ENCODE results near the gene PCDHB11. TPM values are rescaled to one million over a fixed set of nuclear protein-coding genes. Genes with fewer than 3 reads are reported as not detected.
"Not testable (repeated sequence)": the region's sequence is repeated elsewhere in the genome, so short reads cannot be mapped to it uniquely, and the experiment has no call there.

The PCDHB11 gene
- total RNA-seq: not detected in 2 replicates

- intact Hi-C loops (cut with micrococcal nuclease): loop anchor here (10.0 kb wide), 1 partner anchor 355 kb away; no protein-coding TSS in a partner anchor
- Mint-ChIP-seq H3K4me3 (no peak within 1 kb of the TSS), H3K4me1 (ENCODE audit: low read depth) (no peaks in the 10 kb centered on the region), H3K27ac (no peak within 1 kb of the TSS), H3K9me3 (peaks cover 52% of the 10 kb centered on the region), H3K27me3 (ENCODE audit: insufficient read depth) (no peaks in the 10 kb centered on the region), H3K36me3 (ENCODE audit: low read depth) (peaks cover 2% of the 10 kb centered on the region)
- no peak for DNase-seq (ENCODE audit: low spot score)
Measured at GRCh38 chr5:141199359-141200235, at the start of gene PCDHB11. PCDHB11 (plus strand) TSS chr5:141199627; CDS start chr5:141199775, 148 bp downstream.

DNA sequence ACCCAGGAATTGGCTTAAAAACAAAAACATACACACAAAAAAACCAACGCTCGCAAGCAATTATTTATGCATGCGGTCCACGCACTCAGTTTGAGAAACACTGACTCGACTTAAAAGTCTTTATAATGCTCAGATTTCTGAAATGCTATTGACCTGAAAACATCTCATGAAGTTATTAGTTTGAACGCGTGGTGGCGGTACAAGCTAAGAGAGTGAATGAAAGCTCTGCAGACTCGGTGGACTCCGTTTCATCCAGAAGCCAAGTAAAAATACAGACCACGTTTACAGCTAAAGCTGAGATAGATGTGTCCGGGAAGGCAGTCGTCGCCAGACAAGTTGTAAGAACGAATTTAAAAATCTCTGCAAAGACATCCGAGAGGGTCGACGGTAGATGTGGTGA, 49.6 kb upstream of the PCDHB11 start, which contains the start of gene PCDHB6:
TSS of gene PCDHB6 (plus strand) at position 246 of the 400 bp plus-strand sequence. CDS start 201 bp downstream, outside the sequence.
- Mint-ChIP-seq H3K27ac (no peak within 1 kb of the TSS), H3K36me3 (ENCODE audit: low read depth) (no peaks in the 10 kb centered on the region), H3K4me3 (no peak within 1 kb of the TSS), H3K9me3 (peaks cover 39% of the 10 kb centered on the region), H3K4me1 (ENCODE audit: low read depth) (no peaks in the 10 kb centered on the region), H3K27me3 (ENCODE audit: insufficient read depth) (no peaks in the 10 kb centered on the region)
- intact Hi-C loops (cut with micrococcal nuclease): no loop called here
- no peak for DNase-seq (ENCODE audit: low spot score)

- Mint-ChIP-seq H3K4me1 (ENCODE audit: low read depth) (no peaks in the 10 kb centered on the region), H3K36me3 (ENCODE audit: low read depth) (no peaks in the 10 kb centered on the region), H3K27ac (no peak overlapping the region), H3K9me3 (peaks cover 39% of the 10 kb centered on the region), H3K27me3 (ENCODE audit: insufficient read depth) (no peaks in the 10 kb centered on the region), H3K4me3 (no peak overlapping the region)
- no peak for DNase-seq (ENCODE audit: low spot score)
- intact Hi-C loops (cut with micrococcal nuclease): no loop called here
Measured at GRCh38 chr5:141150224-141150992, 49.0 kb upstream of the PCDHB11 start.

- DNase-seq (ENCODE audit: low spot score): no peak
- Mint-ChIP-seq H3K27me3 (ENCODE audit: insufficient read depth) (no peaks in the 10 kb centered on the region), H3K9me3 (peaks cover 42% of the 10 kb centered on the region), H3K36me3 (ENCODE audit: low read depth) (no peaks in the 10 kb centered on the region), H3K4me3 (no peak overlapping the region), H3K27ac (no peak overlapping the region), H3K4me1 (ENCODE audit: low read depth) (no peaks in the 10 kb centered on the region)
- intact Hi-C loops (cut with micrococcal nuclease): no loop called here
Measured at GRCh38 chr5:141150993-141151325, 48.5 kb upstream of the PCDHB11 start.

GRCh38 chr5:141151632-141152031, 47.8 kb upstream of the PCDHB11 start:
- DNase-seq (ENCODE audit: low spot score); H3K27ac Mint-ChIP-seq; H3K4me1 Mint-ChIP-seq (ENCODE audit: low read depth); intact Hi-C loops (cut with micrococcal nuclease); H3K27me3 Mint-ChIP-seq (ENCODE audit: insufficient read depth); H3K36me3 Mint-ChIP-seq (ENCODE audit: low read depth); H3K4me3 Mint-ChIP-seq: not testable (repeated sequence)
- H3K9me3 Mint-ChIP-seq: peaks cover 49% of the 10 kb centered on the region

DNA sequence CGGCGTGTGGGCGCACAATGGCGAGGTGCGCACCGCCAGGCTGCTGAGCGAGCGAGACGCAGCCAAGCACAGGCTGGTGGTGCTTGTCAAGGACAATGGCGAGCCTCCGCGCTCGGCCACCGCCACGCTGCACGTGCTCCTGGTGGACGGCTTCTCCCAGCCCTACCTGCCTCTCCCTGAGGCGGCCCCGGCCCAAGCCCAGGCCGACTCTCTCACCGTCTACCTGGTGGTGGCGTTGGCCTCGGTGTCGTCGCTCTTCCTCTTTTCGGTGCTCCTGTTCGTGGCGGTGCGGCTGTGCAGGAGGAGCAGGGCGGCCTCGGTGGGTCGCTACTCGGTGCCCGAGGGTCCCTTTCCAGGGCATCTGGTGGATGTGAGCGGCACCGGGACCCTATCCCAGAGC, 47.3 kb upstream of the PCDHB11 start:
- intact Hi-C loops (cut with micrococcal nuclease): not testable (repeated sequence)

GRCh38 chr5:141155540-141156374, 43.7 kb upstream of the PCDHB11 start:
- no peak for DNase-seq (ENCODE audit: low spot score)
- no peaks in the 10 kb centered on the region for H3K4me1 Mint-ChIP-seq (ENCODE audit: low read depth)

More for the DNA sequence above, 47.3 kb upstream of the PCDHB11 start:
- DNase-seq (ENCODE audit: low spot score); H3K36me3 Mint-ChIP-seq (ENCODE audit: low read depth); H3K4me1 Mint-ChIP-seq (ENCODE audit: low read depth); H3K4me3 Mint-ChIP-seq; H3K27me3 Mint-ChIP-seq (ENCODE audit: insufficient read depth); H3K27ac Mint-ChIP-seq: not testable (repeated sequence)
- H3K9me3 Mint-ChIP-seq: peaks cover 53% of the 10 kb centered on the region

DNA sequence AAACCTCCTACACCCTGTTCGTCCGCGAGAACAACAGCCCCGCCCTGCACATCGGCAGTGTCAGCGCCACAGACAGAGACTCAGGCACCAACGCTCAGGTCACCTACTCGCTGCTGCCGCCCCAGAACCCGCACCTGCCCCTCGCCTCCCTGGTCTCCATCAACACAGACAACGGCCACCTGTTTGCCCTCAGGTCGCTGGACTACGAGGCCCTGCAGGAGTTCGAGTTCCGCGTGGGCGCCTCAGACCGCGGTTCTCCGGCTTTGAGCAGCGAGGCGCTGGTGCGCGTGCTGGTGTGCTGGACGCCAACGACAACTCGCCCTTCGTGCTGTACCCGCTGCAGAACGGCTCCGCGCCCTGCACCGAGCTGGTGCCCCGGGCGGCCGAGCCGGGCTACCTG, 42.1 kb upstream of the PCDHB11 start:
- H3K4me1 Mint-ChIP-seq (ENCODE audit: low read depth); H3K4me3 Mint-ChIP-seq; H3K27me3 Mint-ChIP-seq (ENCODE audit: insufficient read depth); H3K36me3 Mint-ChIP-seq (ENCODE audit: low read depth); intact Hi-C loops (cut with micrococcal nuclease); H3K27ac Mint-ChIP-seq; DNase-seq (ENCODE audit: low spot score): not testable (repeated sequence)
- peaks cover 48% of the 10 kb centered on the region for H3K9me3 Mint-ChIP-seq

More at GRCh38 chr5:141155540-141156374, 43.7 kb upstream of the PCDHB11 start:
- Mint-ChIP-seq H3K9me3 (peaks cover 50% of the 10 kb centered on the region), H3K27me3 (ENCODE audit: insufficient read depth) (no peaks in the 10 kb centered on the region), H3K27ac (no peak overlapping the region), H3K4me3 (no peak overlapping the region), H3K36me3 (ENCODE audit: low read depth) (no peaks in the 10 kb centered on the region)
- intact Hi-C loops (cut with micrococcal nuclease): no loop called here

DNA sequence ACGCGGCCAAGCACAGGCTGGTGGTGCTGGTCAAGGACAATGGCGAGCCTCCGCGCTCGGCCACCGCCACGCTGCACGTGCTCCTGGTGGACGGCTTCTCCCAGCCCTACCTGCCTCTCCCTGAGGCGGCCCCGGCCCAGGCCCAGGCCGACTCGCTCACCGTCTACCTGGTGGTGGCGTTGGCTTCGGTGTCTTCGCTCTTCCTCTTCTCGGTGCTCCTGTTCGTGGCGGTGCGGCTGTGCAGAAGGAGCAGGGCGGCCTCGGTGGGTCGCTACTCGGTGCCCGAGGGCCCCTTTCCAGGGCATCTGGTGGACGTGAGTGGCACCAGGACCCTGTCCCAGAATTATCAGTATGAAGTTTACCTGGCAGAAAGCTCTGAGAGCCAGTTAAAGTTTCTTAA, 41.5 kb upstream of the PCDHB11 start:
- H3K4me1 Mint-ChIP-seq (ENCODE audit: low read depth); intact Hi-C loops (cut with micrococcal nuclease); H3K27ac Mint-ChIP-seq; H3K27me3 Mint-ChIP-seq (ENCODE audit: insufficient read depth); H3K36me3 Mint-ChIP-seq (ENCODE audit: low read depth); H3K4me3 Mint-ChIP-seq; DNase-seq (ENCODE audit: low spot score): not testable (repeated sequence)
- peaks cover 45% of the 10 kb centered on the region for H3K9me3 Mint-ChIP-seq

GRCh38 chr5:141172381-141173204, 26.8 kb upstream of the PCDHB11 start, which contains the start of gene PCDHB7:
PCDHB7 (plus strand) TSS chr5:141172644; CDS start chr5:141172836, 192 bp downstream.
- Mint-ChIP-seq H3K27me3 (ENCODE audit: insufficient read depth) (no peaks in the 10 kb centered on the region), H3K27ac (no peak within 1 kb of the TSS), H3K36me3 (ENCODE audit: low read depth) (no peaks in the 10 kb centered on the region), H3K4me1 (ENCODE audit: low read depth) (no peaks in the 10 kb centered on the region), H3K4me3 (no peak within 1 kb of the TSS), H3K9me3 (peaks cover 12% of the 10 kb centered on the region)
- intact Hi-C loops (cut with micrococcal nuclease): no loop called here
- no peak for DNase-seq (ENCODE audit: low spot score)

- intact Hi-C loops (cut with micrococcal nuclease); H3K9me3 Mint-ChIP-seq; H3K4me1 Mint-ChIP-seq (ENCODE audit: low read depth); H3K27ac Mint-ChIP-seq; H3K4me3 Mint-ChIP-seq; H3K36me3 Mint-ChIP-seq (ENCODE audit: low read depth); H3K27me3 Mint-ChIP-seq (ENCODE audit: insufficient read depth); DNase-seq (ENCODE audit: low spot score): not testable (repeated sequence)
Measured at GRCh38 chr5:141174291-141175104, 24.9 kb upstream of the PCDHB11 start.
